Neuronal stem cell (in vitro differentiated cells): ENCODE measurements around the gene TMC8.

Experiments
- DNase-seq: peaks from one replicate; pipeline ENCODE4 v3.0.0-alpha.2; 2013; ENCODE audit warnings: low spot score
- H2AFZ ChIP-seq: one replicate; pipeline ENCODE4 v1.6.1; 2013; ENCODE audit warnings: mild to moderate bottlenecking, low read length, inconsistent platforms
- H2AK5ac ChIP-seq: 2 replicates; pipeline ENCODE4 v1.6.1; 2013; ENCODE audit warnings: low read depth, mild to moderate bottlenecking, inconsistent platforms, low read length, moderate library complexity, mixed read lengths
- H2BK120ac ChIP-seq: 2 replicates; pipeline ENCODE4 v1.6.1; 2013; ENCODE audit warnings: low read depth, mild to moderate bottlenecking, inconsistent platforms, low read length, moderate library complexity, mixed read lengths
- H2BK12ac ChIP-seq: one replicate; pipeline ENCODE4 v1.6.1; 2013; ENCODE audit warnings: low read length, inconsistent platforms
- H2BK15ac ChIP-seq: 2 replicates; pipeline ENCODE4 v1.6.1; 2013; ENCODE audit warnings: mild to moderate bottlenecking, low read length, inconsistent platforms, mixed read lengths
- H2BK5ac ChIP-seq: one replicate; pipeline ENCODE4 v1.6.1; 2013; ENCODE audit warnings: inconsistent platforms, mild to moderate bottlenecking, low read length, moderate library complexity
- H3K14ac ChIP-seq: one replicate; pipeline ENCODE4 v1.6.1; 2013; ENCODE audit warnings: low read length, inconsistent platforms
- H3K18ac ChIP-seq: 2 replicates; pipeline ENCODE4 v1.6.1; 2013; ENCODE audit warnings: low read length, inconsistent platforms
- H3K23ac ChIP-seq: 2 replicates; pipeline ENCODE4 v1.6.1; 2013; ENCODE audit warnings: low read depth, mild to moderate bottlenecking, mixed read lengths, low read length, inconsistent platforms; ENCODE audit not compliant: poor library complexity
- H3K27ac ChIP-seq: replicated peaks from 3 replicates; pipeline ENCODE4 v1.5.1; 2013; ENCODE audit warnings: low read length, inconsistent platforms
- H3K27me3 ChIP-seq, 3 experiments: 2 replicates each; pipeline ENCODE4 v1.6.1; 2013; ENCODE audit warnings: low read length in 3 of 3, mild to moderate bottlenecking in 2 of 3, inconsistent platforms in 1 of 3, low read depth in 1 of 3, mixed read lengths in 1 of 3, moderate library complexity in 1 of 3; ENCODE audit not compliant: control insufficient read depth in 3 of 3, insufficient read depth in 3 of 3
- H3K36me3 ChIP-seq, 2 donors: replicated peaks in 1 of 2; 2 replicates each; pipeline ENCODE4 v1.6.1; 2013; ENCODE audit warnings: low read length in 2 of 2; ENCODE audit not compliant: control insufficient read depth in 2 of 2, insufficient read depth in 2 of 2
- H3K4ac ChIP-seq: 2 replicates; pipeline ENCODE4 v1.6.1; 2013; ENCODE audit warnings: inconsistent platforms, mild to moderate bottlenecking, low read length, moderate library complexity
- H3K4me1 ChIP-seq, 2 donors: 1 replicate in 1 of 2; 2 replicates in 1 of 2; pipeline ENCODE4 v1.6.1; 2013; ENCODE audit warnings: low read length in 2 of 2, low read depth in 1 of 2; ENCODE audit not compliant: control insufficient read depth in 2 of 2, insufficient read depth in 1 of 2
- H3K4me2 ChIP-seq: one replicate; pipeline ENCODE4 v1.6.1; 2013; ENCODE audit warnings: mild to moderate bottlenecking, low read length, inconsistent platforms; ENCODE audit not compliant: insufficient read depth, poor library complexity, severe bottlenecking
- H3K4me3 ChIP-seq, 2 donors: 2 replicates each; pipeline ENCODE4 v1.5.1; 2013; ENCODE audit warnings: low read length in 2 of 2, mild to moderate bottlenecking in 2 of 2, inconsistent platforms in 1 of 2, moderate library complexity in 1 of 2
- H3K79me1 ChIP-seq: one replicate; pipeline ENCODE4 v1.6.1; 2013; ENCODE audit warnings: low read depth, mild to moderate bottlenecking, inconsistent platforms, low read length, moderate library complexity
- H3K9ac ChIP-seq: one replicate; pipeline ENCODE4 v1.6.1; 2013; ENCODE audit warnings: mild to moderate bottlenecking, low read depth, low read length, inconsistent platforms; ENCODE audit not compliant: poor library complexity
- H3K9me3 ChIP-seq, 2 donors: replicated peaks in 1 of 2; 2 replicates each; pipeline versions ENCODE3 to v1.6.1; 2013; ENCODE audit warnings: low read length in 2 of 2, mild to moderate bottlenecking in 2 of 2, inconsistent platforms in 1 of 2, low read depth in 1 of 2, mixed read lengths in 1 of 2, moderate library complexity in 1 of 2; ENCODE audit not compliant: control insufficient read depth in 2 of 2, insufficient read depth in 1 of 2
- H4K8ac ChIP-seq: one replicate; pipeline ENCODE4 v1.6.1; 2013; ENCODE audit warnings: low read depth, mild to moderate bottlenecking, inconsistent platforms, low read length, moderate library complexity
- H4K91ac ChIP-seq: one replicate; pipeline ENCODE4 v1.6.1; 2013; ENCODE audit warnings: low read length, low read depth, mild to moderate bottlenecking, inconsistent platforms; ENCODE audit not compliant: poor library complexity
- WGBS, 2 donors: extraction: QIAGEN DNeasy Blood & Tissue Kit; methylation state at CpG; one replicate each; pipeline ENCODE4 v1.1.7; 2013; ENCODE audit warnings: missing lambda C conversion rate in 2 of 2, mixed read lengths in 1 of 2; ENCODE audit not compliant: insufficient read length in 2 of 2, insufficient replicate concordance in 1 of 2; ENCODE audit errors: extremely low coverage in 2 of 2; 5-methylcytosine and 5-hydroxymethylcytosine counted together

TMC8 gene

GRCh38 chr17:78103311-78103710 is 27.3 kb upstream of the TMC8 start:
- no peak overlapping the region for H2AK5ac ChIP-seq
- no peaks in the 10 kb centered on the region for H3K27me3 ChIP-seq
- H3K9me3 ChIP-seq: peaks cover 11 to 24% of the 10 kb centered on the region in 2 donors
- H2AFZ ChIP-seq: no peak overlapping the region
- H2BK12ac ChIP-seq: no peak overlapping the region
- H3K18ac ChIP-seq: no peak overlapping the region
- no peak overlapping the region for H4K8ac ChIP-seq
- peaks cover 55 to 94% of the 10 kb centered on the region in 2 donors for H3K36me3 ChIP-seq
- no peaks in the 10 kb centered on the region for H3K79me1 ChIP-seq
- no peak overlapping the region for H2BK15ac ChIP-seq
- no peak for DNase-seq
- no peak overlapping the region for H3K27ac ChIP-seq
- H4K91ac ChIP-seq: no peak overlapping the region
- H3K9ac ChIP-seq: no peak overlapping the region
- no peak overlapping the region for H2BK120ac ChIP-seq
- H3K4me2 ChIP-seq: no peak overlapping the region
- H3K14ac ChIP-seq: no peak overlapping the region
- WGBS, 2 donors: no CpG with 5 or more reads among the region's 4 CpGs
- no peak overlapping the region for H3K4me3 ChIP-seq
- no peak overlapping the region for H3K23ac ChIP-seq
- H2BK5ac ChIP-seq: no peak overlapping the region
- H3K4ac ChIP-seq: no peak overlapping the region
- H3K4me1 ChIP-seq: no peaks in the 10 kb centered on the region

GRCh38 chr17:78104540-78104941 is 26.0 kb upstream of the TMC8 start:
- no peak overlapping the region for H2BK120ac ChIP-seq
- no peak overlapping the region for H2BK15ac ChIP-seq
- H2BK12ac ChIP-seq: no peak overlapping the region
- no peak overlapping the region for H3K9ac ChIP-seq
- no peak for DNase-seq
- peak overlapping the region; percentile 5 for H3K14ac ChIP-seq
- no peak overlapping the region for H2AFZ ChIP-seq
- no peak overlapping the region for H4K91ac ChIP-seq
- H3K36me3 ChIP-seq: peaks cover 47 to 91% of the 10 kb centered on the region in 2 donors
- WGBS, 2 donors: no CpG with 5 or more reads among the region's 28 CpGs
- no peak overlapping the region for H2AK5ac ChIP-seq
- H2BK5ac ChIP-seq: peak overlapping the region; percentile 44
- H3K4me3 ChIP-seq: no peak overlapping the region
- H4K8ac ChIP-seq: peak overlapping the region; percentile 83
- H3K23ac ChIP-seq: peak overlapping the region; percentile 58
- peak overlapping the region; percentile 38 for H3K4ac ChIP-seq
- H3K18ac ChIP-seq: peak overlapping the region; percentile 51
- no peak overlapping the region for H3K27ac ChIP-seq
- no peaks in the 10 kb centered on the region for H3K4me1 ChIP-seq
- H3K27me3 ChIP-seq: no peaks in the 10 kb centered on the region
- no peaks in the 10 kb centered on the region for H3K79me1 ChIP-seq
- peaks cover 7 to 13% of the 10 kb centered on the region in 2 donors for H3K9me3 ChIP-seq
- peak overlapping the region; percentile 3 for H3K4me2 ChIP-seq

DNA sequence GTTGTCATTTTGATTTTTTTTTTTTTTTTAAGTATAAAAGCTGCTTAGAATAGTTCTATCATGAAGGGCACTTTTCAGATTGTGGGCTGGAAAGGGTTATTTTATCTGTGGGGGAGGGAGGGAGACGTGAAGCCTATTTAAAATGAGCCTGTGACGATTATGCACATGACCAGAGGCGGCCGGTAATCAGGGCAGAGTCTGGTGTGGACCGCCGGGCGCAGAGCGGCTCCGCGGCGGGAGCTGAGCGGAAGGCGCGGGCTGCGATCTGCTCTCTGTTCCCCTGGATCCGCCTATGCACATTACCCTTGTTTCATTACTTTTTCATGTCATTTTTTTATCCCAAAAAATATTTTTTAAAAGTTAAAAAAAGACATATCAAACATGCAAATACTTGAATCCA is 25.5 kb upstream of the TMC8 start:
- Histone ChIP-seq H3K23ac (no peak overlapping the region), H4K91ac (no peak overlapping the region), H3K27me3 (no peaks in the 10 kb centered on the region), H2BK15ac (no peak overlapping the region), H3K4me3 (no peak overlapping the region), H3K4ac (no peak overlapping the region), H3K14ac (no peak overlapping the region), H3K27ac (no peak overlapping the region), H4K8ac (no peak overlapping the region), H3K79me1 (no peaks in the 10 kb centered on the region), H2BK5ac (no peak overlapping the region), H2AFZ (no peak overlapping the region), H2BK120ac (no peak overlapping the region), H3K36me3 (peaks cover 43 to 86% of the 10 kb centered on the region in 2 donors), H3K4me2 (no peak overlapping the region), H3K9ac (no peak overlapping the region), H2BK12ac (no peak overlapping the region), H3K18ac (no peak overlapping the region), H3K4me1 (no peaks in the 10 kb centered on the region), H2AK5ac (no peak overlapping the region), H3K9me3 (peaks cover 7 to 9% of the 10 kb centered on the region in 2 donors)
- WGBS, 2 donors: no CpG with 5 or more reads among the region's 16 CpGs
- no peak for DNase-seq

DNA sequence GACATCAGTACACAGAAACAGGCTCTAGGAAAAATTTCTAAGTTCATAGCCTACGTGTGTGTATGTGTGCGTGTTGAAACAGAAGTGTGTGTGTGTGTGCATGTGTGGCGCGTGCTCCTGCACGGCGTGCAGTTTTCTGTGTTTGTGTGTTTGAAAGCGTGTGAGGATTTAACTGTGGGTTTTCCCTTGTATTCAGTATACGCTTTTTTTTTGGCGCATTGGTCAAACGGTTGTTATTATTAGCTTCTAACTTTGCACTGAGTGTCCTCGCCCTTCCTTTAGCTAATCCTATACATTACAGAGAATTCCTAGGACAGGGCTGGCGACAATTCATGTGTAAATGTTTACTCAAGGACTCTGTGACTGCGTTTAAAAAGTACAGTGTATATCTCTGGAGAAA is 25.0 kb upstream of the TMC8 start:
- Histone ChIP-seq H2AFZ (no peak overlapping the region), H3K27me3 (no peaks in the 10 kb centered on the region), H3K27ac (no peak overlapping the region), H3K18ac (no peak overlapping the region), H3K14ac (no peak overlapping the region), H3K9ac (no peak overlapping the region), H3K23ac (no peak overlapping the region), H3K4ac (no peak overlapping the region), H3K4me1 (no peaks in the 10 kb centered on the region), H3K36me3 (peaks cover 39 to 81% of the 10 kb centered on the region in 2 donors), H2AK5ac (no peak overlapping the region), H2BK15ac (no peak overlapping the region), H2BK120ac (no peak overlapping the region), H3K9me3 (peaks cover 4 to 5% of the 10 kb centered on the region in 2 donors), H3K79me1 (no peaks in the 10 kb centered on the region), H2BK12ac (no peak overlapping the region), H2BK5ac (no peak overlapping the region), H3K4me3 (no peak overlapping the region), H4K8ac (no peak overlapping the region), H4K91ac (no peak overlapping the region), H3K4me2 (no peak overlapping the region)
- WGBS, 2 donors: no CpG with 5 or more reads among the region's 13 CpGs
- DNase-seq: no peak
